Measurements from ENCODE around the gene STPG1.

GRCh38 chr1:24374891-24375786 lies 38.4 kb downstream of the STPG1 start:
- TF ChIP-seq EP300 (IDR thresholded peaks at IDR 0.05; ENCODE audit: low read depth in 2 of 2, low read length in 2 of 2), result no peak
- TF ChIP-seq EP300 (CRISPR knock-in tag; IDR thresholded peaks at IDR 0.05; ENCODE audit: borderline replicate concordance), result no peak
- no peak for TF ChIP-seq JUNB (CRISPR knock-in tag; IDR thresholded peaks at IDR 0.05; ENCODE audit: borderline replicate concordance)
- no peak for TF ChIP-seq ZBTB38 (CRISPR knock-in tag; IDR thresholded peaks at IDR 0.05)
- no peak for TF ChIP-seq IRF2 (CRISPR knock-in tag; IDR thresholded peaks at IDR 0.05)
- TF ChIP-seq CHD4 (IDR thresholded peaks at IDR 0.05; ENCODE audit: borderline replicate concordance, low read length), result no peak
- no peak for TF ChIP-seq ZNF790 (CRISPR knock-in tag; IDR thresholded peaks at IDR 0.05; ENCODE audit: borderline replicate concordance)
- no peak for TF ChIP-seq KDM6A (CRISPR knock-in tag; IDR thresholded peaks at IDR 0.05; ENCODE audit: low read depth)
- no peak for TF ChIP-seq FIP1L1 (IDR thresholded peaks at IDR 0.05; ENCODE audit: borderline replicate concordance, insufficient read depth, low read depth, low read length)
- no peak for TF ChIP-seq EZH2 (conservative IDR thresholded peaks at IDR 0.05; ENCODE audit: low read depth, low read length)
- TF ChIP-seq ZNF430 (CRISPR knock-in tag; IDR thresholded peaks at IDR 0.05), result no peak
- no peak for TF ChIP-seq POLR2A (IDR thresholded peaks at IDR 0.05; ENCODE audit: insufficient read depth in 1 of 2, low read depth in 2 of 2, low read length in 2 of 2)
- TF ChIP-seq TBX3 (IDR thresholded peaks at IDR 0.05; ENCODE audit: borderline replicate concordance), result no peak

Data from HepG2 (cell line).